22Rv1 (cell line): ENCODE measurements around the gene FAM120B.

Source experiments
- ZFX ChIP-seq: fragments of 450-650 bp; IDR thresholded peaks from 2 replicates; pipeline ENCODE4 v1.6.1; 2017; ENCODE audit warnings: antibody characterized with exemption, borderline replicate concordance
- TF ChIP-seq, protein P1 (sequence below): fragments of 450-650 bp; IDR thresholded peaks from 2 replicates; pipeline ENCODE4 v1.5.1; 2017; ENCODE audit warnings: mild to moderate bottlenecking

DNA sequence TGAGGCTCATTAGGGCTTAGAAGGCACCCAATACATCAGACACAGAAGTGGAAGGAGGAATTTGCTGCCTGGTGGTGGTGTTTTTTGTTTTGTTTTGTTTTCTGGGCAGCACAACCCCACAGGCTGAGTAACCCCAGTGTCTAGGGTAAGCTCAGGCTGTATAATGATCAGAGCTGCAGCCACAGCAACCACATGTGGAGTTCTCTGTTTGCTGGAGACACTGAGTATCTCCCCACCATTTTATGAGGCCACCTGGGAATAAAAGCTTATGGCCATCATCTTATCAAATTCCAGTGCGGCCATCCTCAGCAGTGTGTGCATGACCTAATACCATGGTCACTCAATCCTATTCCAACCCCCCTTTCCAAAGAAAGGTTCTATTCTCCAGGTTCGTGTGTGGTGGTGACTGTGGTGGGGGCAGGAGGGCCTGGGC lies 12.2 kb upstream of the FAM120B start:
- TF ChIP-seq, protein P1, sequence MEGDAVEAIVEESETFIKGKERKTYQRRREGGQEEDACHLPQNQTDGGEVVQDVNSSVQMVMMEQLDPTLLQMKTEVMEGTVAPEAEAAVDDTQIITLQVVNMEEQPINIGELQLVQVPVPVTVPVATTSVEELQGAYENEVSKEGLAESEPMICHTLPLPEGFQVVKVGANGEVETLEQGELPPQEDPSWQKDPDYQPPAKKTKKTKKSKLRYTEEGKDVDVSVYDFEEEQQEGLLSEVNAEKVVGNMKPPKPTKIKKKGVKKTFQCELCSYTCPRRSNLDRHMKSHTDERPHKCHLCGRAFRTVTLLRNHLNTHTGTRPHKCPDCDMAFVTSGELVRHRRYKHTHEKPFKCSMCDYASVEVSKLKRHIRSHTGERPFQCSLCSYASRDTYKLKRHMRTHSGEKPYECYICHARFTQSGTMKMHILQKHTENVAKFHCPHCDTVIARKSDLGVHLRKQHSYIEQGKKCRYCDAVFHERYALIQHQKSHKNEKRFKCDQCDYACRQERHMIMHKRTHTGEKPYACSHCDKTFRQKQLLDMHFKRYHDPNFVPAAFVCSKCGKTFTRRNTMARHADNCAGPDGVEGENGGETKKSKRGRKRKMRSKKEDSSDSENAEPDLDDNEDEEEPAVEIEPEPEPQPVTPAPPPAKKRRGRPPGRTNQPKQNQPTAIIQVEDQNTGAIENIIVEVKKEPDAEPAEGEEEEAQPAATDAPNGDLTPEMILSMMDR: no peak
- TF ChIP-seq ZFX: no peak
